ENCODE measurements around the gene PDIK1L.
"Not testable (repeated sequence)": the region's sequence is repeated elsewhere in the genome, so short reads cannot be mapped to it uniquely, and the experiment has no call there.

Gene PDIK1L

GRCh38 chr1:26092422-26092821, 19.2 kb upstream of the PDIK1L start:
- DNase-seq, result no peak

DNA sequence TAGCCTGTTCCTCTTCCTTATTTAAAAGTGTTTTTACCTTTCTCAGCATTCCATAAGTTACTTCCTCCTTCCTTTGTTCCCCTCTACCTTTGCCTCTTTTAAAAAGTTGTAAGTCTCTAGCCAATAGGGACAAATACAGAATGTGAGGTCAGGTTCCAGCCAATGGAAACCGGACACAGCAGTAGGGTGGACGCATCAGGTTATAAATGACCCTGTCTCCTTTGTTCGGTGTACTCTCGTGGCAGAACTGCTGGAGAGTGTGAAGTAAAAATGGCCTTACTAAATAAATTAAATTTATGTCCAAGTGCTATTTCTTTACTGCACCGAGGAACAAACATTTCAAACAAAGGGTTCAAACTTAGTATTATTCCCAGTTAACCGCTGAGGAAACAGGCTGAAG, 18.1 kb upstream of the PDIK1L start:
- not testable (repeated sequence) for DNase-seq

- no peak for DNase-seq
These were observed 17.5 kb upstream of the PDIK1L start for GRCh38 chr1:26094076-26094669.

DNA sequence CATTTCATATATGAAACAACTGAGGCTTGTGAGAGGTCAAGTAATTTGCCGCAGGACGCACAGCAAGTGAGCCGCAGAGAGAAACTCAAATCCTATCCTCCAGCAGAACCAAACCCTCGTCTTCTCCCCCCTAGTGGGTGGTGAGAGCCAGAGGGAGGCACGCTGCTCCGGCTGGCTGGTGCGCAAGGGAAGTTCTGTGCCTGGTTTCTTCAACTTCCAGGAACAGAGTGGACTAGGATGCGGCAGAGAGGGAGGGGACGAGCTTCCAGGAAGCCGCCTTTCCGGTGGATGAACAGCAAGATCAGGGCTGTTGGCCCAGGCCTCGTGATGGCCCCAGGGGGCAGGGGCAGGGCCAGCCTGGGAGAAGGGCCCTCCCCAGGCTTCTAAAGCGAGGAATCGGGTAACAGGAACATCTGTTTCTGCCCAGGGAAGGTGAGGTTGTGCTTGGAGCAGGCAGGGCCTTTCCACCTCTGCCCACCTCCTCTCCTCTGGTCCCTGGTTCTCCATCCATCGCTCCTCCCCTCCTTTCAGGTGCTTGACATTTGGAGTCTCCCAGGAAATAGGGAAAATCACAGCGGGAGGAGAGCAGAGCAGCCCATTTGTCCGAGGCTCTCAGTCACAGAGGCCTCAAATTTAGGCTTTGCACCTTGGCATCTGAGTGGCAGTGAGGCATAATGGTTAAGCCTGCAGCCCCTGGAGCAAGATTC, 16.8 kb upstream of the PDIK1L start:
- DNase-seq, result no peak

GRCh38 chr1:26096471-26096870, 15.2 kb upstream of the PDIK1L start:
- DNase-seq, result no peak

DNA sequence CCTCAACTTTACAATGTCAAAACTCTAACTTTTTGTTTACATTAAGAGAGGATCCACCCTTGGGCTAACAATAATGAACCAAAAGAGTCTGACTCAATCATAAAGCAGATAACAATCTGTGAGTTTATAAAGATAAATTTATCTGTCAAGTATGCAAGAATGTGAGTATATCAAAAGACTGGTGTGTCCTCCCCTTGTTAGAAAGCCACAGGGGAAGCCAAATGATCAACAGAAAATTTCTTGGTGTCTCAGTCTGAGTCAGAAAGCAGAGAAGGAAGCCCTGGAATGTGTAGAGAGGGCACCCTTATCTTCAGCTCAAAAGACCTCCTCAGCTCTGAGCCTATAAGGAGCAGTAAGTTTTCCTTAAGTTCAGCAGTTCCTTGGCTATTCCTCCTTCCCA, 13.9 kb upstream of the PDIK1L start:
- no peak for DNase-seq

DNA sequence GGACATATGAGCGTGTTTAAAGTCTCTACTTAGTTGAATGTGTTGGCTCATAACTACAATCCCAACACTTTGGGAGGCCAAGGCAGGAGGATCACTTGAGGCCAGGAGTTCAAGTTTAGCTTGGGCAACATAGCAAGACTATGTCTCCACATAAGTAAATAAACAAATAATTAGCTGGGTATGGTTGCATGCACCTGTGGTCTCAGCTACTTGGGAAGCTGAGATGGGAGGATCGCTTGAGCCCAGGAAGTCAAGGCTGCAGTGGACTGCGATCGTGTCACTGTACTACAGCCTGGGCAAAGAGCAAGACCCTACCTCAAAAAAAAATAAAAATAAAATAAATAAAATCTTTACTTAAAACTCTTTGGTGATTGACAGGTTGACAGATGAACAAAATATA, 13.0 kb upstream of the PDIK1L start:
- DNase-seq, result no peak

DNA sequence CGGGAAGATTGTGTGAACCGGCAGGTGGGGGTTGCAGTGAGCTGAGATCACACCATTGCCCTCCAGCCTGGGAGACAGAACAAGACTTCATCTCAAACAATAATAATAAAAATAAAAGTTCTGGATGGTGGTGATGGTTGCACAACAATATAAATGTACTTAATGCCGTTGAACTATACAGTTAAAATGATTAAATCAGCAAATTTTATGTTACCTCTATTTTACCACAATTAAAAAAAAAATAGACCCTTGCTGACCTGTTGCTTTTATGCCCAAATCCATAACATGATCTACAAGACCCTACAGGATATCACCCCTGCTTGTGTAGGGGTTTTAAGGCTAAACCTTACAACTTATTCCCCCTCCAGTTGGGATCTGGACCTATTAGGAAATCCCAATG, 11.8 kb upstream of the PDIK1L start:
- no peak for DNase-seq

GRCh38 chr1:26100204-26100603, 11.4 kb upstream of the PDIK1L start:
- not testable (repeated sequence) for DNase-seq

DNA sequence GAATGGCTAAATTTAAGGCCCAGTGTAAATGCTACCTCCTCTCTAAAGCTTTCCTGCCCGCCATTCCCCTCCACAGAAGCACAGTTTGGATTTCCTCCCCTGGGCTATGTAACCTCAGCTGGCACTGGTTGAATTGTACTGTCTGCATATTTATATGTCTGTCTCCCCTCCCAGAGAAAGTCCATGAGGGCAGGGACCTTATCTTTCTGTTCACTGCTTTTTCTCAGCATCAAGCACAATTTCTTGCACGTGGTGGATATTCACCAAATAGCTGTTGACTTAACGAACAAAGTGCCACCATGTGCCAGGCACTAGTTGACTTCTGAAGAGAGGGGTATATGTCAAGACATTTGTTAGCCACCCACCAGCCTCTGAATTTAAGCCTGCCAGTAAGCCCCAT, 9.5 kb upstream of the PDIK1L start:
- DNase-seq, result no peak

GRCh38 chr1:26102526-26102925, 9.1 kb upstream of the PDIK1L start:
- no peak for DNase-seq

- not testable (repeated sequence) for DNase-seq
These were observed 6.4 kb upstream of the PDIK1L start for GRCh38 chr1:26105226-26105548.

GRCh38 chr1:26109229-26110164, 2.1 kb upstream of the PDIK1L start:
- no peak for DNase-seq

- DNase-seq, result peak; percentile 66
These were observed 694 bp upstream of the PDIK1L start for GRCh38 chr1:26110731-26111529.

DNA sequence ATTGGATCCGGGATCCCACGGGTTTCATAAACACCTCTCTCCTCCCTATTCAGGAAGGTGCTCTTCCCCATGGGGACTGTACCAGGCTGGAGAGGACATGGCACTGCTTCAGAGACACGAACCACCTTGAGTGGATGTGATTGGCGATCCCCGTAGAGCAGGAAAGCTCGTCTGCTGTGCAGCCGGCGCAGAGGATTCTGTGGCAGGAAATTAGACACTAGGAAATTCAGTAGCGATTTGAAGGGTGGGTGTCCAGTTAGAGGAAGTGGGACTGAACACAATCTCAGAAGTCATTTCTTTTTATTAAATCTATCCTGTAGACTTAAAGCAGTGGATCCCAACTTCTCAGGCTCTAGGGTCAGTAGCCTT, 767 bp downstream of the PDIK1L start:
- DNase-seq, result no peak

DNA sequence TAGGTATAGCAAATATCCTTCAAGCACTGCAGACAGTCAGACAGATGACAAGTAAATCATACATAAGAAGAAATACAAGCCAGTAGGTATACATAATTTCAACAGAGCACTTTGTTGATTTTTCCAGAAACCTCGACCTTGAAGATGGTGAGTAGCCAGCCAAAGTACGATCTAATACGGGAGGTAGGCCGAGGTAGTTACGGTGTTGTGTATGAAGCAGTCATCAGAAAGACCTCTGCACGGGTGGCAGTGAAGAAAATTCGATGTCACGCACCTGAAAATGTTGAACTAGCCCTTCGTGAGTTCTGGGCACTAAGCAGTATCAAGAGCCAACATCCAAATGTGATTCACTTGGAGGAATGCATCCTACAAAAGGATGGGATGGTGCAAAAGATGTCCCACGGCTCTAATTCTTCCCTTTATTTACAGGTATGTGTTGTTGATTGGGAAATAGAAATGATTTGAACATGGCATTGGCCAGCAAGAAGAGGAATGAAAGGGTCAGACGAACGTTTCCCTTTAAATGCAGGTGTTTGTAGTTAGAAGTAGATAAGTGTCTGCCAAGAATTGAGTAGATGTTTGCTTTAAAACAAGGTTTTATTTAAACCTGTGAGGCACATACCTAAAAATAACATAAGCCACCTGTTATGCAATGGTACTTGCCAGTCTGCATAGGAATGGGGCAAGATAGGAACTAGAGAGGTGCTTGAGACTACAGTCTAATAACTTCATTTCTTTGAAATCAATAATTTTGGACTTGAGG, 2.7 kb downstream of the PDIK1L start:
- DNase-seq, result no peak

GRCh38 chr1:26119892-26120608, 8.4 kb downstream of the PDIK1L start:
- no peak for DNase-seq

DNA sequence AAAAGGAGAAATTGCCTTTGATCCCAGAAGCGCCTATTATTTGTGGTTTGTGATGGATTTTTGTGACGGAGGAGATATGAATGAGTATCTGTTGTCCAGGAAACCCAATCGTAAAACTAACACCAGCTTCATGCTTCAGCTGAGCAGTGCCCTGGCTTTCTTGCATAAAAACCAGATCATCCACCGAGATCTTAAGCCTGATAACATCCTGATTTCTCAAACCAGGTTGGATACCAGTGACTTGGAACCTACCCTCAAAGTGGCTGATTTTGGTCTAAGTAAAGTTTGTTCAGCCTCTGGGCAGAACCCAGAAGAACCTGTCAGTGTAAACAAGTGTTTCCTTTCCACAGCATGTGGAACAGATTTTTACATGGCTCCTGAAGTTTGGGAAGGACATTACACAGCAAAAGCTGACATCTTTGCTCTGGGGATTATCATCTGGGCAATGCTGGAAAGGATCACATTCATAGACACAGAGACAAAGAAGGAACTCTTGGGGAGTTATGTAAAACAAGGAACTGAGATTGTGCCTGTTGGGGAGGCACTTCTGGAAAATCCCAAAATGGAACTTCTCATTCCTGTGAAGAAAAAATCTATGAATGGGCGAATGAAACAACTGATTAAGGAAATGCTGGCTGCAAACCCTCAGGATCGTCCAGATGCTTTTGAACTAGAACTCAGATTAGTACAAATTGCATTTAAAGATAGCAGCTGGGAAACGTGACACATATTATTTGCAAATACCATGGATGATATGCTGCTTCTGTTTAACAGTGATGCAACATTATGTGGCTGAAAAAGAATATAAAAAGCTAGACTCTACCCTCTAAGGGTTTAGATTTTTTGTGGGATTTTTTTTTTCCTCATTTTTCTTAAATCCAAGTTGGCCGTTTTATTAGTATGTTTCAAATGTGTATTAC, 10.5 kb downstream of the PDIK1L start:
- DNase-seq, result no peak

DNA sequence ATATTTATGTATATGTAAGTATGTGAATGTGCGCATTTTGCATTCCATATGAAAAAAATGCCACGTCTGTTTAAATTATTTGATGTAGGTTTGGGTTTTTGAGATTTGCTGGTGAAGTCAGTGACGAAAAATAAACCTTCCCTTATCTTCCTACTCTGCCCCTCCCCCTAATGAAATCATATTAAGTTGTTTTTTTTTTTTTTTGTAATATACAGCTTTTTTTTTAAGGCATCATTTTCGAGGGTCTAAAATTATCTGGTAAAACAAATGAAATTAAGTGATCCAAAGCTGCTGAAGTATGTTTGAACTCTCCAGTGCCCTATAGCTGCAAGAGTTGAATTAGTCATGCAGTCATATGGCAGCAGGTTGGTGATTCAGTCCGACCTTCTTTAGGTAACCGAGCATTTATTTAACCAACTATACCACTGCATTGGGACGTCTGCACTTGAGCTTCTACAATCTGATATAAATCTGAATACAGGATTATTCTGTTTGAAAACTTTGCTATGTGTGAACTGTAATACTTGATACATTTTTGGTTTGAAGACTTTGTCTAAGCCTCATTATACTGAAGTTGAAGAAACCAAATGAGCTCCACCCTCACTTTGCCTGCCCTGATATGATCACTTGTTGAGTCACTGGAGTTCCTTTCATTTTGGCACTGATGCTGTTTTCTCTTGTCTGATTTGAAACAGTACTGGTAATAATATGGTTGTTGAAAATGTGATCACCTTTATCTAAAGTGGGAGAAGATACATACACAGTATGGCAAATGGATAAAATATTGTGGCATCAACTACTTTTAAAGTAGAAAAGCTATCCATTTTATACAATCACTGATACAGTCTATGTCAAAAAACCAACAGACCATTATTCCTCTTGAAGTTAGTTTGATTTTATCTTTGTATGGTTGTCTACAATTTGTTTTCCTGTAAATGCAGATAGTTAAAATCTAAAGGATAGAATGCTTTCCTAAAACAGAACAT, 11.7 kb downstream of the PDIK1L start:
- no peak for DNase-seq
